Measurements from ENCODE around the gene PLPP7. TPM values are rescaled to one million over a fixed set of nuclear protein-coding genes. Genes with fewer than 3 reads are reported as not detected.

Gene PLPP7
- total RNA-seq, 1 donor from 2014 or later, result 0.20 TPM

GRCh38 chr9:131303381-131304321 lies 14.1 kb downstream of the PLPP7 start:
- no peak overlapping the region for H3K27ac Mint-ChIP-seq (ENCODE audit: unreplicated experiment)

GRCh38 chr9:131304676-131305355 lies 15.3 kb downstream of the PLPP7 start:
- Histone ChIP-seq H3K27me3 (ENCODE audit: insufficient read depth, low read length) (no peaks in the 10 kb centered on the region), H3K9ac (ENCODE audit: low read length) (no peak overlapping the region), H3K27ac (ENCODE audit: low read depth, low read length) (no peak overlapping the region), H3K4me3 (ENCODE audit: insufficient read depth, low read depth, low read length) (no peak overlapping the region), H3K4me1 (ENCODE audit: insufficient read depth, low read length) (peaks cover 4% of the 10 kb centered on the region), H3K36me3 (ENCODE audit: insufficient read depth, low read length) (no peaks in the 10 kb centered on the region), H3K79me2 (ENCODE audit: insufficient read depth, low read length) (no peaks in the 10 kb centered on the region), H3K4me2 (ENCODE audit: low read length) (peak overlapping the region; percentile 10), H3K9me3 (ENCODE audit: insufficient read depth, low read depth, low read length) (no peaks in the 10 kb centered on the region), H2AFZ (ENCODE audit: low read depth, low read length) (no peak overlapping the region), H4K20me1 (ENCODE audit: insufficient read depth, low read length) (no peaks in the 10 kb centered on the region)
- peak; percentile 28 for DNase-seq (ENCODE audit: low read depth)
- TF ChIP-seq EZH2 (IDR thresholded peaks at IDR 0.05; ENCODE audit: insufficient read depth, low read length) (no peak), CTCF (IDR thresholded peaks at IDR 0.05; ENCODE audit: insufficient read depth, low read depth, low read length) (no peak)
- Mint-ChIP-seq H3K27me3 (ENCODE audit: low read depth, unreplicated experiment) (peaks cover 2% of the 10 kb centered on the region), H3K36me3 (ENCODE audit: low read depth, unreplicated experiment) (peaks cover 5% of the 10 kb centered on the region), H3K9me3 (ENCODE audit: unreplicated experiment) (no peaks in the 10 kb centered on the region), H3K4me1 (ENCODE audit: low read depth, unreplicated experiment) (peaks cover 8% of the 10 kb centered on the region), H3K27ac (ENCODE audit: unreplicated experiment) (peak overlapping the region; percentile 88), H3K4me3 (ENCODE audit: unreplicated experiment) (no peak overlapping the region)
- no peak for FAIRE-seq

More at GRCh38 chr9:131303381-131304321, 14.1 kb downstream of the PLPP7 start:
- no peak overlapping the region for H3K4me2 ChIP-seq (ENCODE audit: low read length)
- peaks cover 5% of the 10 kb centered on the region for H3K36me3 Mint-ChIP-seq (ENCODE audit: low read depth, unreplicated experiment)
- no peaks in the 10 kb centered on the region for H3K36me3 ChIP-seq (ENCODE audit: insufficient read depth, low read length)
- TF ChIP-seq CTCF (IDR thresholded peaks at IDR 0.05; ENCODE audit: insufficient read depth, low read depth, low read length) (no peak), EZH2 (IDR thresholded peaks at IDR 0.05; ENCODE audit: insufficient read depth, low read length) (no peak)
- H3K27ac ChIP-seq (ENCODE audit: low read depth, low read length), result no peak overlapping the region
- FAIRE-seq (no peak), DNase-seq (ENCODE audit: low read depth) (no peak)
- peaks cover 4% of the 10 kb centered on the region for H3K4me1 ChIP-seq (ENCODE audit: insufficient read depth, low read length)
- H3K4me3 Mint-ChIP-seq (ENCODE audit: unreplicated experiment), result no peak overlapping the region
- H3K9me3 ChIP-seq (ENCODE audit: insufficient read depth, low read depth, low read length), result no peaks in the 10 kb centered on the region
- H4K20me1 ChIP-seq (ENCODE audit: insufficient read depth, low read length), result no peaks in the 10 kb centered on the region
- H3K27me3 ChIP-seq (ENCODE audit: insufficient read depth, low read length), result no peaks in the 10 kb centered on the region
- no peak overlapping the region for H2AFZ ChIP-seq (ENCODE audit: low read depth, low read length)
- H3K4me3 ChIP-seq (ENCODE audit: insufficient read depth, low read depth, low read length), result no peak overlapping the region
- peaks cover 8% of the 10 kb centered on the region for H3K4me1 Mint-ChIP-seq (ENCODE audit: low read depth, unreplicated experiment)
- H3K9ac ChIP-seq (ENCODE audit: low read length), result no peak overlapping the region
- no peaks in the 10 kb centered on the region for H3K9me3 Mint-ChIP-seq (ENCODE audit: unreplicated experiment)
- H3K79me2 ChIP-seq (ENCODE audit: insufficient read depth, low read length), result no peaks in the 10 kb centered on the region
- H3K27me3 Mint-ChIP-seq (ENCODE audit: low read depth, unreplicated experiment), result peaks cover 4% of the 10 kb centered on the region

All from astrocyte (in vitro differentiated cells and primary cell).